Measurements from ENCODE around the gene LRCH1. TPM values are rescaled to one million over a fixed set of nuclear protein-coding genes. Genes with fewer than 3 reads are reported as not detected.
"Not testable (repeated sequence)": the region's sequence is repeated elsewhere in the genome, so short reads cannot be mapped to it uniquely, and the experiment has no call there.

The LRCH1 gene
- total RNA-seq, result 28.0 TPM

GRCh38 chr13:46552889-46553520 lies at the start of gene LRCH1:
TSS of gene LRCH1 (plus strand) at chr13:46553170. CDS start at chr13:46553397, 227 bp downstream.
- peak; percentile 96 for DNase-seq

- no peak for DNase-seq
Observed at GRCh38 chr13:46504036-46504435, 48.9 kb upstream of the LRCH1 start.

DNA sequence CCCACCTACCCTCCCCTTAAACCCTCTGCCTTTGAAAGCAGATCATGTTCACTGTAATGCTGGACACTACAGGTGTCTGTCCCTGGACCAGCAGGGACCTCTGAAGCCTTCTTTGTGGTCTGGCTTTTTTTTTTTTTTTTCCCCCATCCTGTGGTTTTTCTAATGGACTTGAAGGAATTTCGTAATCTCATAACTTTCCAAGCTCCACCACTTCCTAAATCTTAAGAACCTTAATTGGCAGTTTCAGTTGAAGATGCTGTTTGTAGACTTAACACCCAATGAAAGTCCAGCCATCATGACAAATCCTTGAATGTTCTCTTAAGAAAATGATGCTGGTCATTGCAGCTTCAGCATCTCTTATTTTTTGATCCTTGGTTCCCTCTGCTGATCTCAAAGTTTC lies 45.0 kb upstream of the LRCH1 start:
- DNase-seq, result no peak

- DNase-seq, result no peak
Observed at GRCh38 chr13:46509981-46510380, 43.0 kb upstream of the LRCH1 start.

GRCh38 chr13:46515803-46516202 lies 37.2 kb upstream of the LRCH1 start:
- DNase-seq, result peak; percentile 35

- peak; percentile 70 for DNase-seq
Observed at GRCh38 chr13:46516599-46517338, 36.2 kb upstream of the LRCH1 start.

DNA sequence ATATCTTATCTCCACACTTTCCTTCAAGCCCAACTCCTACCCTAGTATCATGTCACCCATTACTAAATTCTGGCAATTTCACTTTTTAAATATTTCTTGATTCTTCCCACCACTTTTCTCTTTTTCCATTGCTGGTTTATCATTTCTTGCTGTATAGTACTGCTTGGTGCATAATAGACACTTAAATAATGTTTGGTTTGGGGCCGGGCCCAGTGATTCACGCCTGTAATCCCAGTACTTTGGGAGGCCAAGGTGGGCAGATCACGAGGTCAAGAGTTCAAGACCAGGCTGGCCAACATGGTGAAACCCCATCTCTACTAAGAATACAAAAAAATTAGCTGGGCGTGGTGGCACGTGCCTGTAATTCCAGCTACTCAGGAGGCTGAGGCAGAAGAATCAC lies 35.2 kb upstream of the LRCH1 start:
- not testable (repeated sequence) for DNase-seq

GRCh38 chr13:46519182-46519581 lies 33.8 kb upstream of the LRCH1 start:
- DNase-seq, result no peak

DNA sequence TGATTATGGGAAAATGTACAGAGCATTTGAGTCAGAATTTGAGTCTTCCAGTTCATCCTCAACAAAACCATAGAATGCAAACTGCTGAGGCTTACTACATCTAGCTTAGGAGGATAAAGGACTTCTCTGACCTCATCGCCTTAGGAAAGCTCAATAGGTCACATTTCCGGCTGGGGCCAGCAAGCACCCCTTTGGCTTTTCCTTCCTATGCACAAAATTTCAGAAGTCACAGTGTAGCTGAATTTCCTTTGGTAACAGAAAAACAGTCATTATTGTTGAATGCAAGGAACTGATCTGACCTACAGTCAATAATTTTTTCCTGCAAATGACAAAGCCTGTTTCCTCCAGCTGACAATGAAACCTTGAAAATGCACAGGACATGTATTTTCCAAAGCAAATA lies 32.8 kb upstream of the LRCH1 start:
- DNase-seq, result peak; percentile 18

DNA sequence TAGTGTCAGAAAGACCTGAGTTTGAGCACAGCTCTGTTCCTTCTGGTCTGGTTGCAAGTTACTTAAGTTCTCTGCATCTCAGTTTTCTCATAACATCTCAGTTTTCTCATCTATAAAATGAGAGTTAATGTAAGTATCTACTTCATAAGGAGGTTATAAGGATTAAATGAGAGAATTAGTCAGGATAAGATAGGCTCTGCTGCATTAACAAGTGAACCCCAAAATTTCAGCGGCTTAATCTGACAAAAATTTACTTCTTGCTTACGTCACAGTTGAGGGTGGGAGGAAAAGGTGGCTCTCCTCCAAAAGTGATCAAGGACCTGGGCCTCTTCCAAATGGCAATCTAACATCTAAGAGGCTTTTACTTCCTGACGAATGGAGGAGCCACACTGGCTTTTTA lies 31.5 kb upstream of the LRCH1 start:
- DNase-seq, result no peak

DNA sequence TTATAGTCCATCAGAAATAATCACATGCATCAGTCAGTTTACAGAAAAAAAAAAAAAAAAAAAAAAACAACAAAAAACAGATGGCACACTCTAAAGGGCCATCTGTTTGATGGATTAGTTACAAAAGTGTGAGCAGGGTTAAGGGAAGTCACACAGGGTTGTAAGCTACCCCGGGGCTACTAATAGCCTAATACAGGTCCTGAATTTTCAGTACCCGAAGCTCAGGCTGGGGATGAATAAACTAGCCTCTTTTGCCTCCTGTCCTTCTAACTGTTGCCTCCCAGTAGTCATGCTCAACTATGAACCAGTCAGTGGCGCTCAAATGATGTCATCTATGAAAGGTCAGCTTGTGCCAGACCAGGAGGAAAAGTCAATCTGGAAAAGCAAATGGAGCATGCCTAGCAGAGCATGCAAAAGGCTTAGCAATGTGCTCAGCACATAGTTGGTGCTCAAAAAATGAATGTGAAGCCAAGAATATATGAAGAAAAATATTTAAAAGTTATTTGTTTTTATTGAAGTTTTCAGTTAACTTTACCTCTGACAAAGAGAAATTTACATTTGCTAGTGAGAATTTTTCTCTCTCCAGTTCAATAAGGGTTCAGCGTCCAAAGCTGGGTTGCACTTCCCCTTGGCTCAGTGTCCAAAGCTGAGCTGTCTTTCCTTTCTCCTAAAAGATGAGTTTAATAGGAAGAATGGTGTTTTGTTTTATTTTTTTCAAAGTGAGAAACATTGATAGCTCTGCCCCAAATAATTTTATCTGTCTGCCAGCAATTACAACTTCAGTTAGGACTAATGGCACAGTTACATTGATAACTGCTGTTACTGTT lies 30.8 kb upstream of the LRCH1 start:
- no peak for DNase-seq

DNA sequence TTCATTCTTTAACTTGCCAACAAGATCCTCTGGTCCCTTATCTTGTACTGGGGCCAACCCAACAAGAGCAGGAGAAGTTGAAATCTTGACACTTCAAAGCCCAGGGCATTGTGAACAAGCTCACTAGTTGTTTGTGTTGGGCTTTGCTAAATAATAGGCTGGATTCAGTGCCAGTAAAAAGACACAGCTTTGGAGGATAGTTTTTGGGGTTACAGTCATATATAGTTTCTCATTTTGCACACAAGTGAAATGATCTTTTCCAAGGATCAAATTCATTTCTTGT lies 30.3 kb upstream of the LRCH1 start:
- no peak for DNase-seq

DNA sequence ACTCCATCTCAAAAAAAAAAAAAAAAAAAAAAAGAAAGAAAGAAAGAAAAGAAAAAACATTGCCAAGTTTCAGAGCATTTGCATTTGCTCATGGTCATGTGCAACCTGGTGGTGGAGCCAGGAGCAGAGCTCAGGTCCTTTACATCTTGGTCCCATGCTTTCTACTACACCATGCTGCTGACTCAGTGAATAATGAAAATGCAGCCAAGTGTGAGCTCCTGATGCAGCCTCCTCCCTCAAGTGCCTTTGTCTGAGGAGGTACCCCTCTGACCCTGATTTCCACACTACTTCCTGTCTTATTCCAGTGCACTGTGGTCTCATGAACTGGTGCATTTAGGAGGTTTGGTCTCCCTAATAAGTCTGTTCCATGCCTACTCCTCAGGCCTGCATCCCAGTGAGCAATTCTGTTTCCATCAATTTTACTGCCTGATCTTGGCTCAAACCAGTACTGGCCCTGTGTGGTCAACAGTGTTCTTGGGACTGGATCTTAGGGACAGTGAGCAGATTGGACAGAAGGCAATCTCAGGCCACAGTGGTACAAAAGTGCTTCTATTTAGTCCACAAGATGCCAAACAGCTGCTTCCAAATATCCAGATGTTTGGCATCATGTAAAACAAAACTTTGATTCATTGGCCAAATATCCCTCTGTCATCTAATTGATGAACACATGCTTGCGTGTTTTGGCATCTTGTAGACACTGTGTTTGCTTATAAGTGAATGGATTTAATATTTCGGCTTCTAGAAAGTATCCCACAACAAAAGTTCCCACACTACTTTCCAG lies 28.8 kb upstream of the LRCH1 start:
- peak; percentile 78 for DNase-seq

GRCh38 chr13:46526100-46526735 lies 26.8 kb upstream of the LRCH1 start:
- DNase-seq, result no peak

- DNase-seq, result no peak
Observed at GRCh38 chr13:46526740-46527139, 26.2 kb upstream of the LRCH1 start.

- DNase-seq, result no peak
Observed at GRCh38 chr13:46527237-46527636, 25.7 kb upstream of the LRCH1 start.

GRCh38 chr13:46529216-46529919 lies 23.6 kb upstream of the LRCH1 start:
- DNase-seq, result no peak

- peak; percentile 32 for DNase-seq
Observed at GRCh38 chr13:46530084-46530935, 22.7 kb upstream of the LRCH1 start.

DNA sequence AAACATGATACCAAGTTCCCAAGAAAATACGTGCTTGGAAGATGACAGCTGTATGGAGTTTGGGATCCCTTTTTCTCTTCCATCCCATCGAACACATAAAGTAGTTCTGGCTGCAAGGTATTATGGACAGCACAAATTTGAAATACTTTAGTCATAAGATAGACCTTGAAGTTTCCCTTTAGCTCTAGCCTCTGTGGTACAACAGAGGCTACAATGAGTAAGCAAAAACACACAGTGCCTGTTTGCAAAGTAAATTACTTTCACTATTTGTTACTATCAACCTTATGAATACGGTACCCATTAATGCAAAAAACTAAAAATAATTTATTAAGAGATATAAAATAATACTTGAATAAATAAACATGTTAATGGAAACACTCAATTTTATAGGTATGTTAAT lies 21.0 kb upstream of the LRCH1 start:
- DNase-seq, result no peak

- no peak for DNase-seq
Observed at GRCh38 chr13:46535002-46535401, 18.0 kb upstream of the LRCH1 start.

Data from tongue (tissue), 2 donors.